HL-60 (cell line): ENCODE results near the gene CCNB3.

Experiments used
- DNase-seq, 2 experiments: peaks; one replicate each; pipeline ENCODE4 v3.0.0-alpha.2; 2010 to 2020; ENCODE audit warnings: low read depth in 1 of 2, low spot score in 1 of 2
- H3K27ac ChIP-seq: fragments of 250-450 bp; sonication (Bioruptor Pico); replicated peaks from 2 replicates; pipeline ENCODE4 v1.5.1; 2020; ENCODE audit warnings: mild to moderate bottlenecking, moderate library complexity
- H3K27me3 ChIP-seq: fragments of 250-450 bp; sonication (Bioruptor Pico); 2 replicates; pipeline ENCODE4 v1.5.1; 2021; ENCODE audit warnings: mild to moderate bottlenecking, moderate library complexity; ENCODE audit not compliant: insufficient read depth, poor library complexity, severe bottlenecking
- H3K4me3 ChIP-seq: replicated peaks from 2 replicates; pipeline ENCODE4 v1.5.1; 2011; ENCODE audit warnings: mild to moderate bottlenecking, control low read depth, low read length; ENCODE audit not compliant: insufficient read depth
- GABPA ChIP-seq: IDR thresholded peaks from 2 replicates; pipeline ENCODE4 v1.6.1; 2012; ENCODE audit warnings: low read depth
- POLR2AphosphoS5 ChIP-seq: IDR thresholded peaks from 2 replicates; pipeline ENCODE4 v1.6.1; 2012; ENCODE audit warnings: low read depth
- REST ChIP-seq: IDR thresholded peaks from 2 replicates; pipeline ENCODE4 v1.6.1; 2012; ENCODE audit warnings: low read depth; ENCODE audit not compliant: insufficient replicate concordance
- SPI1 ChIP-seq: IDR thresholded peaks from 2 replicates; pipeline ENCODE4 v1.6.1; 2012; ENCODE audit warnings: low read depth, mild to moderate bottlenecking, borderline replicate concordance
- TF ChIP-seq, protein P1 (sequence below): IDR thresholded peaks from one replicate; pipeline ENCODE4 v1.5.1; 2011; ENCODE audit warnings: low read length, control low read depth, inconsistent platforms; ENCODE audit not compliant: insufficient read depth

CCNB3 gene

GRCh38 chrX:50381729-50382415 is 177.3 kb downstream of the CCNB3 start:
- H3K4me3 ChIP-seq = no peak overlapping the region
- no peak for DNase-seq
- H3K27ac ChIP-seq = no peak overlapping the region
- TF ChIP-seq GABPA (no peak), POLR2AphosphoS5 (no peak), SPI1 (no peak), REST (no peak)
- TF ChIP-seq, protein P1, sequence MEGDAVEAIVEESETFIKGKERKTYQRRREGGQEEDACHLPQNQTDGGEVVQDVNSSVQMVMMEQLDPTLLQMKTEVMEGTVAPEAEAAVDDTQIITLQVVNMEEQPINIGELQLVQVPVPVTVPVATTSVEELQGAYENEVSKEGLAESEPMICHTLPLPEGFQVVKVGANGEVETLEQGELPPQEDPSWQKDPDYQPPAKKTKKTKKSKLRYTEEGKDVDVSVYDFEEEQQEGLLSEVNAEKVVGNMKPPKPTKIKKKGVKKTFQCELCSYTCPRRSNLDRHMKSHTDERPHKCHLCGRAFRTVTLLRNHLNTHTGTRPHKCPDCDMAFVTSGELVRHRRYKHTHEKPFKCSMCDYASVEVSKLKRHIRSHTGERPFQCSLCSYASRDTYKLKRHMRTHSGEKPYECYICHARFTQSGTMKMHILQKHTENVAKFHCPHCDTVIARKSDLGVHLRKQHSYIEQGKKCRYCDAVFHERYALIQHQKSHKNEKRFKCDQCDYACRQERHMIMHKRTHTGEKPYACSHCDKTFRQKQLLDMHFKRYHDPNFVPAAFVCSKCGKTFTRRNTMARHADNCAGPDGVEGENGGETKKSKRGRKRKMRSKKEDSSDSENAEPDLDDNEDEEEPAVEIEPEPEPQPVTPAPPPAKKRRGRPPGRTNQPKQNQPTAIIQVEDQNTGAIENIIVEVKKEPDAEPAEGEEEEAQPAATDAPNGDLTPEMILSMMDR = no peak
- H3K27me3 ChIP-seq = no peaks in the 10 kb centered on the region

GRCh38 chrX:50386520-50386919 is 182.0 kb downstream of the CCNB3 start:
- H3K27me3 ChIP-seq = no peaks in the 10 kb centered on the region
- TF ChIP-seq GABPA (no peak), SPI1 (no peak)
- H3K4me3 ChIP-seq = no peak overlapping the region
- DNase-seq = no peak
- no peak overlapping the region for H3K27ac ChIP-seq

- TF ChIP-seq, protein P1 = no peak
- TF ChIP-seq SPI1 = no peak
- TF ChIP-seq GABPA = no peak
- TF ChIP-seq POLR2AphosphoS5 = no peak
- no peaks in the 10 kb centered on the region for H3K27me3 ChIP-seq
- no peak for DNase-seq
These were observed 189.3 kb downstream of the CCNB3 start for GRCh38 chrX:50393902-50394301.

More at GRCh38 chrX:50393902-50394301, 189.3 kb downstream of the CCNB3 start:
- Histone ChIP-seq H3K4me3 (no peak overlapping the region), H3K27ac (no peak overlapping the region)
